Heart right ventricle (tissue), 16 donors: ENCODE results near the gene DEPP1. TPM values are rescaled to one million over a fixed set of nuclear protein-coding genes. Genes with fewer than 3 reads are reported as not detected.

Experiments
- ATAC-seq, 8 donors: fragments of 200-7000 bp; cut with Tn5 transposase; one replicate each; pipeline ENCODE4 v1.9.1; 2020; ENCODE audit warnings: mild to moderate bottlenecking in 8 of 8, moderate library complexity in 8 of 8, moderate number of reproducible peaks in 1 of 8
- DNase-seq, 2 donors: peaks; one replicate each; pipeline ENCODE4 v3.0.0-alpha.2; 2020
- H3K27ac ChIP-seq, 10 donors: fragments of 200-600 bp; sonication (generic) in 2 of 10; one replicate each; pipeline versions ENCODE4 v1.5.0 to v1.8.0; 2020 to 2022; ENCODE audit warnings: mild to moderate bottlenecking in 3 of 10
- H3K27me3 ChIP-seq, 7 donors: fragments of 200-600 bp; one replicate each; pipeline ENCODE4 v1.8.0; 2021 to 2022; ENCODE audit warnings: mild to moderate bottlenecking in 2 of 7
- H3K36me3 ChIP-seq, 9 donors: fragments of 200-600 bp; sonication (generic) in 1 of 9; one replicate each; pipeline versions ENCODE4 v1.5.0 to v1.8.0; 2020 to 2022; ENCODE audit warnings: mild to moderate bottlenecking in 2 of 9
- H3K4me1 ChIP-seq, 9 donors: fragments of 200-600 bp; sonication (generic) in 1 of 9; one replicate each; pipeline versions ENCODE4 v1.5.0 to v1.8.0; 2020 to 2022; ENCODE audit warnings: mild to moderate bottlenecking in 4 of 9
- H3K4me3 ChIP-seq, 10 donors: fragments of 200-600 bp; sonication (generic) in 2 of 10; one replicate each; pipeline versions ENCODE4 v1.5.0 to v1.8.0; 2020 to 2022; ENCODE audit warnings: mild to moderate bottlenecking in 7 of 10, moderate library complexity in 2 of 10
- H3K9me3 ChIP-seq, 11 donors: fragments of 200-600 bp in 10 of 11; sonication (generic) in 2 of 11; one replicate each; pipeline versions ENCODE4 v1.5.0 to v1.8.0; 2013 to 2022; ENCODE audit warnings: mild to moderate bottlenecking in 2 of 11, control low read depth in 1 of 11, moderate library complexity in 1 of 11
- WGBS, 2 donors: extraction: QIAGEN DNeasy Blood & Tissue Kit; methylation state at CpG; one replicate each; pipeline ENCODE4 v1.1.7; 2013; ENCODE audit warnings: inconsistent platforms in 1 of 2; 5-methylcytosine and 5-hydroxymethylcytosine counted together
- intact Hi-C, 10 donors: fragments of 100-400 bp; cut with DNase I; formaldehyde crosslinking; loops; one replicate each; pipeline versions ENCODE4 v1.11.1 to v1.14.2; 2022
- polyA plus RNA-seq, 2 donors: library from polyadenylated mRNA; stranded (reverse); fragments of 200-250 nt; gene quantifications; one replicate each; pipeline ENCODE4 v1.2.3, GENCODE V29; 2013
- total RNA-seq, 10 donors: library from RNA; stranded (reverse); fragmentation: NEBNext Ultra II Directional in 3 of 10; extraction: Animal tissue kit (Norgen Biotek cat#: 25700) in 3 of 10; gene quantifications; one replicate each; pipeline versions ENCODE4 v1.2.1 to v1.2.4, GENCODE V29; 2021 to 2023
- TF ChIP-seq, protein P1 (sequence below), 9 donors: fragments of 200-600 bp; sonication (generic) in 2 of 9; IDR thresholded peaks; one replicate each; pipeline versions ENCODE4 v1.5.0 to v1.8.0; 2021 to 2022; ENCODE audit warnings: antibody characterized with exemption in 9 of 9, mild to moderate bottlenecking in 5 of 9, moderate library complexity in 1 of 9
- donor health status: Arrhythmogenic right ventricular cardiomyopathy.
- donor health status: ischemic (EF 13 %, LVEDD 7.1; RV severe dilation, severe dysfunction).
- donor health status: healthy with polysubstance abuse.
- donor health status: DM: no; HTN: yes; CAD: no.
- donor health status: DM: no; HTN: no; CAD: no.
- donor health status: ischemic (EF 25% LVEDD 6.9; RV normal size, moderate dysfunction).
- donor health status: ischemic (EF 25% LVEDD 5.7; RV mildly dilated, moderate dysfunction).
- donor health status: healthy.
- donor health status: DM: yes; HTN: yes; CAD: no.
- donor health status: Ischemic cardiomyopathy.
- donor health status: ischemic (EF 35%, LVEDD 5.7; RV mildly dilated, moderate dysfunction).
- donor health status: nonischemic (EF 11% LVEDD 7.7; RV severe dilation, severe dysfunction).
- donor health status: DM: yes; HTN: yes; CAD: no.
- donor health status: PGD.
- donor health status: ischemic (EF 29% LVEDD 5.4; RV normal size, mild dysfunction).
- donor health status: nonischemic (EF 23%, LVEDD 6.1; RV moderate dilation, normal function).

Gene DEPP1
- total and polyA plus RNA-seq, 12 donors, result 10.0 to 172 (median 25.1) TPM

GRCh38 chr10:44955413-44956070 lies 23.1 kb downstream of the DEPP1 start:
- TF ChIP-seq, protein P1, sequence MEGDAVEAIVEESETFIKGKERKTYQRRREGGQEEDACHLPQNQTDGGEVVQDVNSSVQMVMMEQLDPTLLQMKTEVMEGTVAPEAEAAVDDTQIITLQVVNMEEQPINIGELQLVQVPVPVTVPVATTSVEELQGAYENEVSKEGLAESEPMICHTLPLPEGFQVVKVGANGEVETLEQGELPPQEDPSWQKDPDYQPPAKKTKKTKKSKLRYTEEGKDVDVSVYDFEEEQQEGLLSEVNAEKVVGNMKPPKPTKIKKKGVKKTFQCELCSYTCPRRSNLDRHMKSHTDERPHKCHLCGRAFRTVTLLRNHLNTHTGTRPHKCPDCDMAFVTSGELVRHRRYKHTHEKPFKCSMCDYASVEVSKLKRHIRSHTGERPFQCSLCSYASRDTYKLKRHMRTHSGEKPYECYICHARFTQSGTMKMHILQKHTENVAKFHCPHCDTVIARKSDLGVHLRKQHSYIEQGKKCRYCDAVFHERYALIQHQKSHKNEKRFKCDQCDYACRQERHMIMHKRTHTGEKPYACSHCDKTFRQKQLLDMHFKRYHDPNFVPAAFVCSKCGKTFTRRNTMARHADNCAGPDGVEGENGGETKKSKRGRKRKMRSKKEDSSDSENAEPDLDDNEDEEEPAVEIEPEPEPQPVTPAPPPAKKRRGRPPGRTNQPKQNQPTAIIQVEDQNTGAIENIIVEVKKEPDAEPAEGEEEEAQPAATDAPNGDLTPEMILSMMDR (IDR thresholded peaks at IDR 0.05), result no peak
- Histone ChIP-seq H3K27me3 (no peaks in the 10 kb centered on the region), H3K4me3 (no peak overlapping the region), H3K36me3 (peaks cover 0 to 27% (median 6%) of the 10 kb centered on the region in 9 donors), H3K4me1 (peaks cover 4 to 74% (median 66%) of the 10 kb centered on the region in 9 donors), H3K9me3 (peaks cover 0 to 6% (median 0%) of the 10 kb centered on the region in 11 donors), H3K27ac (peak overlapping the region in 8 of 10 donors; percentile 10 to 98 (median 52))
- DNase-seq (peak in 1 of 2 donors; percentile 6), ATAC-seq (peak in 1 of 8 donors; percentile 1)
- WGBS, 2 donors, result 74 to 85% methylated on average over 8 of the region's 8 CpGs
- intact Hi-C loops, result loop anchor here in 1 of 10 donors (2.0 kb wide), 1 partner anchor 77 kb away; no protein-coding TSS in a partner anchor

GRCh38 chr10:44954962-44955361 lies 23.6 kb downstream of the DEPP1 start:
- H3K27me3 ChIP-seq, result no peaks in the 10 kb centered on the region
- TF ChIP-seq, protein P1 (IDR thresholded peaks at IDR 0.05), result no peak
- H3K4me1 ChIP-seq, result peaks cover 6 to 74% (median 65%) of the 10 kb centered on the region in 9 donors
- peaks cover 0 to 6% (median 0%) of the 10 kb centered on the region in 11 donors for H3K9me3 ChIP-seq
- intact Hi-C loops, result no loop called here
- ATAC-seq (no peak), DNase-seq (no peak)
- no peak overlapping the region for H3K4me3 ChIP-seq
- H3K27ac ChIP-seq, result peak overlapping the region in 7 of 10 donors; percentile 11 to 98 (median 53)
- H3K36me3 ChIP-seq, result peaks cover 0 to 27% (median 6%) of the 10 kb centered on the region in 9 donors

DNA sequence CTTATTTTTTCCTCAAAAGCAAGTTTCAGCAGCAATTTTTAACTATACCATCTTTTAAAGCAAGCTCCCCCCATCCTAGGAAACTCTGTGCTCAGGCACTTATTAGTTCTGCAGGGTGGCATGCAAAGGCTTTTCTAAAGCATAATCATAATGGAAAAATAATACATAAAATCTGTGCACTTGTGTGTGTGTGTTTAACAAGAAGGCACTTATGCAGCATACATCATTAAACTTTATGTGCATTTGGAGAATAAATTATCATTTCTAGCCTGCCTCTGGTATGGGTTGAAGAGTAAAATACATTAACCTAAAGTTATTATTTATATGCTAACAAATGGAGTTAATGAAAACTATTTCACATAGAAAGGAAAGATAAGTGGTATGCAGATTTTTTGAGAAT lies 24.6 kb downstream of the DEPP1 start:
- H3K9me3 ChIP-seq, result peaks cover 0 to 6% (median 0%) of the 10 kb centered on the region in 11 donors
- intact Hi-C loops, result no loop called here
- no peak for DNase-seq
- H3K4me1 ChIP-seq, result peaks cover 9 to 80% (median 72%) of the 10 kb centered on the region in 9 donors
- H3K36me3 ChIP-seq, result peaks cover 0 to 27% (median 6%) of the 10 kb centered on the region in 9 donors
- no peak overlapping the region for H3K27ac ChIP-seq
- TF ChIP-seq, protein P1 (IDR thresholded peaks at IDR 0.05), result no peak
- ATAC-seq, result no peak
- H3K4me3 ChIP-seq, result no peak overlapping the region
- no peaks in the 10 kb centered on the region for H3K27me3 ChIP-seq

DNA sequence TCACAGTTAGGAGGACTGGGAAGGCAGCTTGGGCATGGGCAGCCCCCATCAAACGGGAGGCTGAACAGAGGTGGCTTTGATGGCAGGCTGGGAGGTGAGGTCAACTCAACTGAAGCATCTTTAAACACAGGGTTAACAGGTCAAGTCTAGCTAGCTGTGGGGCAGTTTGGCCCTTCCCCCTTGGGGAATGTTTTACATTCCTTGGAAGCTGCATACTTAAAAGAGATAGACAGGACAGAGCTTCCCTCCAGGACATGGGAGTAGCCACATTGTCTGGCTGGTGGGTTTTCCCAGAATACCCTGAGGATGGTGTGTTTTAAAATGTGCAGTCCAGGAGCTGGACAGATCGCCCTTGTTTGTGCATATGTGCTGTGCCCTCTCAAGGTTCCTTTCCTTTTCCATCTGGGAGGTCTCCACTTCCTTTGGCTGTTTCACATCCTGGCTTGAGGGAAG lies 25.8 kb downstream of the DEPP1 start:
- H3K4me1 ChIP-seq, result peaks cover 5 to 83% (median 72%) of the 10 kb centered on the region in 9 donors
- WGBS, 2 donors, result 20 to 31% methylated on average over 2 of the region's 2 CpGs
- H3K9me3 ChIP-seq, result peaks cover 0 to 6% (median 0%) of the 10 kb centered on the region in 11 donors
- intact Hi-C loops, result no loop called here
- peaks cover 0 to 27% (median 6%) of the 10 kb centered on the region in 9 donors for H3K36me3 ChIP-seq
- peak overlapping the region in 3 of 10 donors; percentile 31 to 39 (median 31) for H3K27ac ChIP-seq
- DNase-seq, result peak in 1 of 2 donors; percentile 2
- TF ChIP-seq, protein P1 (IDR thresholded peaks at IDR 0.05), result no peak
- H3K27me3 ChIP-seq, result no peaks in the 10 kb centered on the region
- H3K4me3 ChIP-seq, result no peak overlapping the region
- no peak for ATAC-seq
